Ovary (tissue), 3 donors: ENCODE results near the gene TMTC2.

Experiments
- EP300 ChIP-seq: sonication (generic); formaldehyde crosslinking; IDR thresholded peaks from one replicate; pipeline ENCODE4 v1.6.1; 2017; ENCODE audit warnings: antibody characterized with exemption
- POLR2A ChIP-seq: fragments of 450-650 bp; IDR thresholded peaks from one replicate; pipeline ENCODE4 v1.6.1; 2017; ENCODE audit warnings: antibody characterized with exemption, mild to moderate bottlenecking, moderate library complexity
- TF ChIP-seq, protein P1 (sequence below), 3 donors: fragments of 450-650 bp in 2 of 3; fragments of 200-600 bp in 1 of 3; IDR thresholded peaks; one replicate each; pipeline versions ENCODE4 v1.5.1 to v1.8.0; 2016 to 2022; ENCODE audit warnings: antibody characterized with exemption in 3 of 3, mild to moderate bottlenecking in 1 of 3
- donor health status: DM: no; HTN: no; CAD: no.

DNA sequence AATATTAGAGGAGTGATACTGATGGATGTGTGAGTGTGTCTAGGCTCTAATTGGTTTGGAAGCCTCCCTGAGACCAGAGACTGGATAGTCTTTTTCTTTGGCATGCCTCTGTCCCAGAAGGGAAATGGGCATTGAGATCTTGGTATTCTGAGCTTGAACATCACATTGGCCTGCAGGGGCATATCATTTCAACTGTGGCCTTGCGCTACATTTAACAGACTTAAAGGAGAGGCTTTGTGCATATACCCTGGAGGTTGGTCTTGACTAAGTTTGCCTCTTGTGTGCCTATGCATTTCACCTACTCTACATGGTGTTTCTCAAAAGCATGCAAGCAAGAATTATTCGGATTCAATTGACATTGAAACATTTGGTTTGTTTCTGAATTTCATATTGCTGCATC lies 185.4 kb downstream of the TMTC2 start:
- TF ChIP-seq, protein P1, sequence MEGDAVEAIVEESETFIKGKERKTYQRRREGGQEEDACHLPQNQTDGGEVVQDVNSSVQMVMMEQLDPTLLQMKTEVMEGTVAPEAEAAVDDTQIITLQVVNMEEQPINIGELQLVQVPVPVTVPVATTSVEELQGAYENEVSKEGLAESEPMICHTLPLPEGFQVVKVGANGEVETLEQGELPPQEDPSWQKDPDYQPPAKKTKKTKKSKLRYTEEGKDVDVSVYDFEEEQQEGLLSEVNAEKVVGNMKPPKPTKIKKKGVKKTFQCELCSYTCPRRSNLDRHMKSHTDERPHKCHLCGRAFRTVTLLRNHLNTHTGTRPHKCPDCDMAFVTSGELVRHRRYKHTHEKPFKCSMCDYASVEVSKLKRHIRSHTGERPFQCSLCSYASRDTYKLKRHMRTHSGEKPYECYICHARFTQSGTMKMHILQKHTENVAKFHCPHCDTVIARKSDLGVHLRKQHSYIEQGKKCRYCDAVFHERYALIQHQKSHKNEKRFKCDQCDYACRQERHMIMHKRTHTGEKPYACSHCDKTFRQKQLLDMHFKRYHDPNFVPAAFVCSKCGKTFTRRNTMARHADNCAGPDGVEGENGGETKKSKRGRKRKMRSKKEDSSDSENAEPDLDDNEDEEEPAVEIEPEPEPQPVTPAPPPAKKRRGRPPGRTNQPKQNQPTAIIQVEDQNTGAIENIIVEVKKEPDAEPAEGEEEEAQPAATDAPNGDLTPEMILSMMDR (IDR thresholded peaks at IDR 0.05) = no peak
- TF ChIP-seq POLR2A = no peak
- no peak for TF ChIP-seq EP300
